ENCODE measurements around the gene RFX4.

GRCh38 chr12:106710143-106710893 is 127.5 kb downstream of the RFX4 start:
- TF ChIP-seq, protein P1, sequence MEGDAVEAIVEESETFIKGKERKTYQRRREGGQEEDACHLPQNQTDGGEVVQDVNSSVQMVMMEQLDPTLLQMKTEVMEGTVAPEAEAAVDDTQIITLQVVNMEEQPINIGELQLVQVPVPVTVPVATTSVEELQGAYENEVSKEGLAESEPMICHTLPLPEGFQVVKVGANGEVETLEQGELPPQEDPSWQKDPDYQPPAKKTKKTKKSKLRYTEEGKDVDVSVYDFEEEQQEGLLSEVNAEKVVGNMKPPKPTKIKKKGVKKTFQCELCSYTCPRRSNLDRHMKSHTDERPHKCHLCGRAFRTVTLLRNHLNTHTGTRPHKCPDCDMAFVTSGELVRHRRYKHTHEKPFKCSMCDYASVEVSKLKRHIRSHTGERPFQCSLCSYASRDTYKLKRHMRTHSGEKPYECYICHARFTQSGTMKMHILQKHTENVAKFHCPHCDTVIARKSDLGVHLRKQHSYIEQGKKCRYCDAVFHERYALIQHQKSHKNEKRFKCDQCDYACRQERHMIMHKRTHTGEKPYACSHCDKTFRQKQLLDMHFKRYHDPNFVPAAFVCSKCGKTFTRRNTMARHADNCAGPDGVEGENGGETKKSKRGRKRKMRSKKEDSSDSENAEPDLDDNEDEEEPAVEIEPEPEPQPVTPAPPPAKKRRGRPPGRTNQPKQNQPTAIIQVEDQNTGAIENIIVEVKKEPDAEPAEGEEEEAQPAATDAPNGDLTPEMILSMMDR (optimal IDR thresholded peaks at IDR 0.05 in 1 of 3, IDR thresholded peaks at IDR 0.05 in 1 of 3, conservative IDR thresholded peaks at IDR 0.05 in 1 of 3; ENCODE audit: extremely low read depth in 1 of 3, insufficient read depth in 2 of 3, low read length in 3 of 3) = no peak
- TF ChIP-seq EZH2 (IDR thresholded peaks at IDR 0.05; ENCODE audit: low read length) = no peak

Measured in keratinocyte (primary cell).